ENCODE data around the gene MTSS2.

MTSS2 gene

GRCh38 chr16:70661534-70661917 lies 24.3 kb downstream of the MTSS2 start:
- TF ChIP-seq ZC3H10 (CRISPR knock-in tag; IDR thresholded peaks at IDR 0.05) (no peak), ZNF8 (CRISPR knock-in tag; IDR thresholded peaks at IDR 0.05) (no peak), CSRNP3 (CRISPR knock-in tag; IDR thresholded peaks at IDR 0.05) (no peak), GLIS3 (CRISPR knock-in tag; IDR thresholded peaks at IDR 0.05) (no peak), ESRRG (CRISPR knock-in tag; IDR thresholded peaks at IDR 0.05) (no peak), CREB5 (CRISPR knock-in tag; IDR thresholded peaks at IDR 0.05; ENCODE audit: low read depth) (no peak), ARNTL (CRISPR knock-in tag; IDR thresholded peaks at IDR 0.05; ENCODE audit: borderline replicate concordance, low read depth) (no peak), TCF4 (CRISPR knock-in tag; IDR thresholded peaks at IDR 0.05; ENCODE audit: borderline replicate concordance) (no peak), OSR1 (CRISPR knock-in tag; IDR thresholded peaks at IDR 0.05) (no peak), TSHZ2 (CRISPR knock-in tag; IDR thresholded peaks at IDR 0.05) (no peak), ZNF565 (CRISPR knock-in tag; conservative IDR thresholded peaks at IDR 0.05; ENCODE audit: low read depth) (no peak), ZFP30 (CRISPR knock-in tag; IDR thresholded peaks at IDR 0.05) (no peak), SNAI2 (CRISPR knock-in tag; IDR thresholded peaks at IDR 0.05) (no peak), RARB (CRISPR knock-in tag; IDR thresholded peaks at IDR 0.05) (no peak), ZFP3 (CRISPR knock-in tag; IDR thresholded peaks at IDR 0.05) (no peak), POU6F1 (CRISPR knock-in tag; IDR thresholded peaks at IDR 0.05; ENCODE audit: borderline replicate concordance, low read depth) (no peak), ZNF70 (CRISPR knock-in tag; IDR thresholded peaks at IDR 0.05) (no peak)
- ATAC-seq, result no peak

- TF ChIP-seq GLIS3 (CRISPR knock-in tag; IDR thresholded peaks at IDR 0.05), result no peak
- no peak for TF ChIP-seq TOX (CRISPR knock-in tag; IDR thresholded peaks at IDR 0.05; ENCODE audit: borderline replicate concordance)
- no peak for TF ChIP-seq ISL1 (CRISPR knock-in tag; IDR thresholded peaks at IDR 0.05)
- TF ChIP-seq RARB (CRISPR knock-in tag; IDR thresholded peaks at IDR 0.05), result no peak
- no peak for TF ChIP-seq PATZ1 (CRISPR knock-in tag; IDR thresholded peaks at IDR 0.05; ENCODE audit: borderline replicate concordance)
- TF ChIP-seq ZNF70 (CRISPR knock-in tag; IDR thresholded peaks at IDR 0.05), result no peak
- no peak for TF ChIP-seq ZFP3 (CRISPR knock-in tag; IDR thresholded peaks at IDR 0.05)
- TF ChIP-seq CSDC2 (CRISPR knock-in tag; IDR thresholded peaks at IDR 0.05), result no peak
- peak; percentile 27 for ATAC-seq
These were observed 25.0 kb downstream of the MTSS2 start for GRCh38 chr16:70660672-70661350.

Measured in SK-N-SH treated with all-trans-retinoic acid at 6 μM for 48 hours (cell line).